Measurements from ENCODE around the gene SLC22A17.
A peak's percentile ranks its signal among the peaks of the same experiment; 100 is the strongest.

The SLC22A17 gene

DNA sequence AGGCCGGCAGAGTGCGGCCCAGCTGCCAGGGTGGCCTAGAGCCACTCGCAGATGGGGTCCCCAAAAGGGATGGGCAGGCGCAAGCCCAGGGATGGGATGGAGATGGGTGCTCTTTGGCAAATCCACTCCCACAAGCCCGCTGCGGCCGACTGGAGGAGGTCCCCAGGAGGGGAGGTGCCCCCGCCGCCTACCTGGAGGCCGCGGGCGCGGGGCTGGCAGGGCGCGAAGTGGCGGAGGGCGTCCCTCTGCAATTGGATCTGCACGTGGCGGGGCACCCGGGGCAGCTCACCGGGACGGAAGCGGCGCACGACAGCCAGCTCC, 50.8 kb downstream of the SLC22A17 start:
- Histone ChIP-seq H3K4me3 (ENCODE audit: low read length) (peak overlapping the region; percentile 82), H3K27ac (ENCODE audit: low read depth, low read length) (peak overlapping the region; percentile 81), H4K20me1 (ENCODE audit: control insufficient read depth, insufficient read depth, low read depth, low read length) (no peaks in the 10 kb centered on the region), H3K4me1 (ENCODE audit: control insufficient read depth, low read length) (peaks cover 43% of the 10 kb centered on the region), H3K79me2 (ENCODE audit: control insufficient read depth, low read length) (peaks cover 32% of the 10 kb centered on the region), H3K9me3 (ENCODE audit: control insufficient read depth, insufficient read depth, low read length) (no peaks in the 10 kb centered on the region), H3K9me2 (replicated peaks; ENCODE audit: control insufficient read depth, low read length) (no peaks in the 10 kb centered on the region), H3K27me3 (ENCODE audit: control insufficient read depth, low read length) (no peaks in the 10 kb centered on the region), H3F3A (ENCODE audit: control insufficient read depth, insufficient read depth) (peaks cover 10% of the 10 kb centered on the region), H3K36me3 (ENCODE audit: control insufficient read depth, low read length) (peaks cover 41% of the 10 kb centered on the region), H3K4me2 (ENCODE audit: low read length) (peak overlapping the region; percentile 78)
- TF ChIP-seq, protein P1, sequence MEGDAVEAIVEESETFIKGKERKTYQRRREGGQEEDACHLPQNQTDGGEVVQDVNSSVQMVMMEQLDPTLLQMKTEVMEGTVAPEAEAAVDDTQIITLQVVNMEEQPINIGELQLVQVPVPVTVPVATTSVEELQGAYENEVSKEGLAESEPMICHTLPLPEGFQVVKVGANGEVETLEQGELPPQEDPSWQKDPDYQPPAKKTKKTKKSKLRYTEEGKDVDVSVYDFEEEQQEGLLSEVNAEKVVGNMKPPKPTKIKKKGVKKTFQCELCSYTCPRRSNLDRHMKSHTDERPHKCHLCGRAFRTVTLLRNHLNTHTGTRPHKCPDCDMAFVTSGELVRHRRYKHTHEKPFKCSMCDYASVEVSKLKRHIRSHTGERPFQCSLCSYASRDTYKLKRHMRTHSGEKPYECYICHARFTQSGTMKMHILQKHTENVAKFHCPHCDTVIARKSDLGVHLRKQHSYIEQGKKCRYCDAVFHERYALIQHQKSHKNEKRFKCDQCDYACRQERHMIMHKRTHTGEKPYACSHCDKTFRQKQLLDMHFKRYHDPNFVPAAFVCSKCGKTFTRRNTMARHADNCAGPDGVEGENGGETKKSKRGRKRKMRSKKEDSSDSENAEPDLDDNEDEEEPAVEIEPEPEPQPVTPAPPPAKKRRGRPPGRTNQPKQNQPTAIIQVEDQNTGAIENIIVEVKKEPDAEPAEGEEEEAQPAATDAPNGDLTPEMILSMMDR (IDR thresholded peaks at IDR 0.05; ENCODE audit: low read depth, low read length, poor library complexity, severe bottlenecking) = no peak
- no peak for TF ChIP-seq EZH2phosphoT487 (IDR thresholded peaks at IDR 0.05; ENCODE audit: borderline replicate concordance, low read length)

DNA sequence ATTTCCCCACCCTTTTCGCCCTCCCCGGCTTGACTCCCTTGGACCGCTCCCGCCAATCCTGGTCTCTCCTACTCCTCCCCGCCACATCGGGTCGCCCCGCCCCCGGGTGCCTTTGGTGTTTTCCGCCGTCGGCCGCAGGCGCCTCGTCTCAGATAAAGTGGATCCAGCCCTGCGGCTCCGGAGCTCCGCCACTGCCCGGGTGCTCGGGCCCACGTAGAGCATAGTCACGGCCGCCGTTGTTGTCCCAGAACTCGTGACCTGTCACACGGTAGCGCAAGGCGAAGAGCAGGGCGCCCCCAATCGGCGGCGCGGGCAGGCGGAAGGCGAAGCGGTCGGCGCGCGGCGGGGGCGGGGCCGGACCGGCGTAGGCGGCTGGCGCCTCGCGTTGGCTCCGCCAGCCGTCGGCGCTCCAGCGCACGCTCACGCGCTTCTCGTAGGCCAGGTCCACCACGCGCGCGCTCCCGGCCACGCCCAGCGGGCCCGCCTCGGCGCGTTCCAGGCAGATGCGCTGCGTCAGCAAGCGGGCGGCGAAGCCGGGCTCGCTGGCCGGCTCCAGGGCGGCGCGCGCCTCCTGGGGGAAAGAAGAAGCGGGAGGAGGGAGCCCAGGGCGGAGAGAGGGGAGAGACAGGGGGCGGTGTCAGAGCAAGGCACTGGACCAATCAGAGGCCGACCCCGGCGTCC, 51.3 kb downstream of the SLC22A17 start:
- Histone ChIP-seq H3K79me2 (ENCODE audit: control insufficient read depth, low read length) (peaks cover 27% of the 10 kb centered on the region), H3K27ac (ENCODE audit: low read depth, low read length) (peak overlapping the region; percentile 81), H3K9me3 (ENCODE audit: control insufficient read depth, insufficient read depth, low read length) (no peaks in the 10 kb centered on the region), H3K36me3 (ENCODE audit: control insufficient read depth, low read length) (peaks cover 43% of the 10 kb centered on the region), H3K4me2 (ENCODE audit: low read length) (peak overlapping the region; percentile 78), H3K9me2 (replicated peaks; ENCODE audit: control insufficient read depth, low read length) (no peaks in the 10 kb centered on the region), H3K4me3 (ENCODE audit: low read length) (peak overlapping the region; percentile 83), H3K4me1 (ENCODE audit: control insufficient read depth, low read length) (peaks cover 40% of the 10 kb centered on the region), H3K27me3 (ENCODE audit: control insufficient read depth, low read length) (no peaks in the 10 kb centered on the region), H4K20me1 (ENCODE audit: control insufficient read depth, insufficient read depth, low read depth, low read length) (no peaks in the 10 kb centered on the region), H3F3A (ENCODE audit: control insufficient read depth, insufficient read depth) (peaks cover 10% of the 10 kb centered on the region)
- no peak for TF ChIP-seq EZH2phosphoT487 (IDR thresholded peaks at IDR 0.05; ENCODE audit: borderline replicate concordance, low read length)
- TF ChIP-seq, protein P1 (IDR thresholded peaks at IDR 0.05; ENCODE audit: low read depth, low read length, poor library complexity, severe bottlenecking) = peak; percentile 74

DNA sequence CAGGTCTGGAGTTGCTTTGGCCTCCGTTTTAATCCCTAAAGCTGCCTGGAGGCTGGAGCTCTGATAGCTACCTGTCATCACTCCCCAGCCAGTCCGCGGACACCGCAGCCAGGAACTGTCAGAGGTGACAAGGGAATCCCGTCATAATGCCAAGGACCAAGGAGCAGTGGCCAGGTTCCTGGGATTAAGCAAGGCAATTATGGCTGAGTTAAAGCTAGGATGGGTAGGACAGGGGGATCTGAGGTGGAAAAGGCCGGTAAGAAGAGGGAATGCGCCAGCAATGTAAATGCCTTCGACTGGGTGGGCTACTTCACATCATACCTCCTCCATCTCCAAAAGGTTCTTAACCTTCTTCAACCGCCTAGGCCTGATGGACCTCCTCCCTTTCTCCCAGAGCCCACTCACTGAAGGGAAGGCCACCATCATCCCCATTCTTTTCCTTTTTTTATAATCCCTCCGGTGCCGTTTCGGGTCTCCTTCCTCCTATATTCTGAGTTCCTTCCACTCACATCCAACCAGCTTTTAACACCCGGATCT, 51.9 kb downstream of the SLC22A17 start:
- Histone ChIP-seq H3K4me3 (ENCODE audit: low read length) (peak overlapping the region; percentile 83), H3K27me3 (ENCODE audit: control insufficient read depth, low read length) (no peaks in the 10 kb centered on the region), H3K9me2 (replicated peaks; ENCODE audit: control insufficient read depth, low read length) (no peaks in the 10 kb centered on the region), H3F3A (ENCODE audit: control insufficient read depth, insufficient read depth) (peaks cover 15% of the 10 kb centered on the region), H3K9me3 (ENCODE audit: control insufficient read depth, insufficient read depth, low read length) (no peaks in the 10 kb centered on the region), H4K20me1 (ENCODE audit: control insufficient read depth, insufficient read depth, low read depth, low read length) (no peaks in the 10 kb centered on the region), H3K79me2 (ENCODE audit: control insufficient read depth, low read length) (peaks cover 21% of the 10 kb centered on the region), H3K4me2 (ENCODE audit: low read length) (peak overlapping the region; percentile 78), H3K27ac (ENCODE audit: low read depth, low read length) (peak overlapping the region; percentile 5; the same call in 1 of the 2 replicates), H3K36me3 (ENCODE audit: control insufficient read depth, low read length) (peaks cover 47% of the 10 kb centered on the region), H3K4me1 (ENCODE audit: control insufficient read depth, low read length) (peaks cover 34% of the 10 kb centered on the region)
- no peak for TF ChIP-seq EZH2phosphoT487 (IDR thresholded peaks at IDR 0.05; ENCODE audit: borderline replicate concordance, low read length)

DNA sequence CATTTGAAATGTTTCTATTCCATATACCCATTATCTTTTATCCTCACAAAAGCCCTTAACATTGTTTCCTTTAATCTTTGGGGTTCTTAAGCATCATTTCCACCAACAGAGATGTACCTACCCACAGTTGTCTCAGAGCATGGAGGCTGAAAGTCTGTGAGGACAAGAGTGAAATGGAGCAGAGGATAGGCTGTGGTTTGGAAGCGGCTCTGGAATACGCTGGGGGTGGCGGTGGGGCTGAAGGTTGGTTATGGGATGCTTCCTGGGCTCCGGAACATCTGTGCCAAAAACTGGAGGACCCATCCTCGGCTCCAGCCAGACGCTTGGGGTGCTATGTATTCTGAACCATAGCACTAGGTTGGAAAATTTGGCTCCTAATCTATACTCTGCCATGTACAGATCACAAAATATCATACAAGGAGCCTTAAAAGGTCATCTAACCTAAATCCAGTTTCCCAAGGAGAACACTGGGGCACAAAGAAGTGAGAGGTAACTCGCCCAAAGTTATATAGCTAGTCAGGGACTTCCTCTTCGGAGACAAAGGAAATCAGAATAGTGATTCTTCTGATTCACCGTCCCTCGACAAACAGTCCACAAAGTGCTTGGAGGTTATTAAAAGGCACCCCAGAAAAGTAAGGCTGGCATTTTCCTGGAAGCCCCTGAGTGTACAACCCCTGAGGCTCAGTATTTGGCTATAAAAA, 52.6 kb downstream of the SLC22A17 start:
- no peaks in the 10 kb centered on the region for H3K9me3 ChIP-seq (ENCODE audit: control insufficient read depth, insufficient read depth, low read length)
- TF ChIP-seq, protein P1 (IDR thresholded peaks at IDR 0.05; ENCODE audit: low read depth, low read length, poor library complexity, severe bottlenecking) = no peak
- H3K36me3 ChIP-seq (ENCODE audit: control insufficient read depth, low read length) = peaks cover 47% of the 10 kb centered on the region
- H3K27ac ChIP-seq (ENCODE audit: low read depth, low read length) = no peak overlapping the region
- peak overlapping the region; percentile 78 for H3K4me2 ChIP-seq (ENCODE audit: low read length)
- H3K27me3 ChIP-seq (ENCODE audit: control insufficient read depth, low read length) = no peaks in the 10 kb centered on the region
- H3K4me3 ChIP-seq (ENCODE audit: low read length) = peak overlapping the region; percentile 83
- H3K79me2 ChIP-seq (ENCODE audit: control insufficient read depth, low read length) = peaks cover 19% of the 10 kb centered on the region
- H3K9me2 ChIP-seq (replicated peaks; ENCODE audit: control insufficient read depth, low read length) = no peaks in the 10 kb centered on the region
- peaks cover 21% of the 10 kb centered on the region for H3F3A ChIP-seq (ENCODE audit: control insufficient read depth, insufficient read depth)
- H3K4me1 ChIP-seq (ENCODE audit: control insufficient read depth, low read length) = peaks cover 31% of the 10 kb centered on the region
- no peaks in the 10 kb centered on the region for H4K20me1 ChIP-seq (ENCODE audit: control insufficient read depth, insufficient read depth, low read depth, low read length)
